K562 (cell line): ENCODE data around the gene OR10X1. TPM values are rescaled to one million over a fixed set of nuclear protein-coding genes. Genes with fewer than 3 reads are reported as not detected.

Experiments
- ATAC-seq: fragments of 200-7000 bp; cut with Tn5 transposase; 3 replicates; pipeline ENCODE4 v1.9.1; 2020; ENCODE audit warnings: moderate library complexity
- BruUV-seq: library from RNA; stranded (reverse); fragments of 400-500 nt; replicated peaks from 2 replicates; lab custom pipeline; 2021; lab: Mats Ljungman, UMichigan
- CTCF ChIA-PET: fragments of 300-600 bp; formaldehyde crosslinking; extraction: SDS; loops from one replicate; lab custom pipeline; 2021; ENCODE audit warnings: low intra/inter-chr PET ratio; lab: Yijun Ruan, JAX
- POLR2A ChIA-PET: fragments of 300-600, 350-650 bp; sonication (Branson Sonifier 250); formaldehyde crosslinking; extraction: SDS; loops from one replicate; lab custom pipeline; 2021; ENCODE audit warnings: antibody characterized with exemption, inconsistent platforms; lab: Yijun Ruan, JAX
- DNase-seq, 4 experiments: peaks; one replicate each; pipeline versions ENCODE4 v3.0.0 to v3.0.0-alpha.2; 2011 to 2018; ENCODE audit warnings: low spot score in 3 of 4, mixed read lengths in 3 of 4; ENCODE audit errors: extremely low read depth in 1 of 4
- FAIRE-seq: peaks from 2 replicates; lab custom pipeline; 2011; peaks lifted over from hg19 to GRCh38; lab: Jason Lieb, UNC
- H2AFZ ChIP-seq: 2 replicates; pipeline ENCODE4 v1.6.0; 2011; ENCODE audit warnings: low read depth, low read length, control low read depth, inconsistent platforms
- H3K27ac ChIP-seq: fragments of 200-600 bp; 3 replicates; pipeline ENCODE4 v1.8.0; 2011; ENCODE audit warnings: low read depth, mild to moderate bottlenecking, control low read depth, inconsistent platforms, low read length, moderate library complexity, mixed read lengths; ENCODE audit errors: extremely low read depth
- H3K27me3 ChIP-seq, 2 experiments: fragments of 300-600 bp in 1 of 2; 2 replicates in 1 of 2; 3 replicates in 1 of 2; pipeline versions ENCODE4 v1.6.0 to v1.8.0; 2011; ENCODE audit warnings: inconsistent platforms in 2 of 2, low read length in 2 of 2, mild to moderate bottlenecking in 1 of 2, mixed read lengths in 1 of 2, moderate library complexity in 1 of 2; ENCODE audit not compliant: control insufficient read depth in 2 of 2, insufficient read depth in 2 of 2
- H3K36me3 ChIP-seq: fragments of 300-600 bp; 3 replicates; pipeline ENCODE4 v1.8.0; 2011; ENCODE audit warnings: mild to moderate bottlenecking, low read length, inconsistent platforms; ENCODE audit not compliant: control insufficient read depth, insufficient read depth
- H3K4me1 ChIP-seq, 2 experiments: fragments of 200-600 bp in 1 of 2; replicated peaks in 1 of 2; 2 replicates in 1 of 2; 3 replicates in 1 of 2; pipeline versions ENCODE4 v1.5.1 to v1.8.0; 2011; ENCODE audit warnings: inconsistent platforms in 2 of 2, low read length in 2 of 2, mild to moderate bottlenecking in 1 of 2, mixed read lengths in 1 of 2, moderate library complexity in 1 of 2; ENCODE audit not compliant: control insufficient read depth in 2 of 2, insufficient read depth in 2 of 2
- H3K4me2 ChIP-seq: 2 replicates; pipeline ENCODE4 v1.6.1; 2011; ENCODE audit warnings: low read length, control low read depth, inconsistent platforms, mixed read lengths; ENCODE audit not compliant: insufficient read depth
- H3K4me3 ChIP-seq: fragments of 200-600 bp; sonication (generic), shearing (Covaris generic); 2 replicates; pipeline ENCODE4 v1.5.1; 2016; ENCODE audit warnings: control low read depth, inconsistent platforms
- H3K79me2 ChIP-seq: fragments of 200-600 bp; 3 replicates; pipeline ENCODE4 v1.8.0; 2011; ENCODE audit warnings: low read length, inconsistent platforms; ENCODE audit not compliant: control insufficient read depth, insufficient read depth
- H3K9ac ChIP-seq, 2 experiments: 2 replicates each; pipeline versions ENCODE4 v1.6.0 to v1.6.1; 2011; ENCODE audit warnings: low read depth in 2 of 2, low read length in 2 of 2, control low read depth in 1 of 2, inconsistent platforms in 1 of 2, mild to moderate bottlenecking in 1 of 2, mixed read lengths in 1 of 2; ENCODE audit not compliant: insufficient read depth in 1 of 2
- H3K9me1 ChIP-seq: one replicate; pipeline ENCODE4 v1.6.0; 2011; ENCODE audit warnings: inconsistent platforms, mild to moderate bottlenecking, low read length, moderate library complexity; ENCODE audit not compliant: control insufficient read depth, insufficient read depth
- H3K9me3 ChIP-seq: replicated peaks from 2 replicates; pipeline ENCODE4 v1.5.1; 2011; ENCODE audit warnings: low read depth, low read length, inconsistent platforms; ENCODE audit not compliant: control insufficient read depth, insufficient read depth
- H4K20me1 ChIP-seq: replicated peaks from 2 replicates; pipeline ENCODE4 v1.6.1; 2011; ENCODE audit warnings: low read length, inconsistent platforms, mixed read lengths; ENCODE audit not compliant: control insufficient read depth, insufficient read depth
- MAFF ChIP-seq: IDR thresholded peaks from 2 replicates; pipeline ENCODE4 v1.6.1; 2012; ENCODE audit warnings: low read length, improper control_type of control experiment
- SMAD3 ChIP-seq: fragments of 450-650 bp; formaldehyde crosslinking; conservative IDR thresholded peaks from 2 replicates; pipeline ENCODE4 v1.4.0; 2020; ENCODE audit warnings: mild to moderate bottlenecking
- SRSF3 ChIP-seq: fragments of 200-400 bp; formaldehyde crosslinking; IDR thresholded peaks from 2 replicates; pipeline ENCODE4 v1.6.1; 2016; ENCODE audit warnings: mild to moderate bottlenecking, low read length, moderate library complexity; ENCODE audit not compliant: insufficient read depth
- ZNF184 ChIP-seq: sonication (generic); formaldehyde crosslinking; IDR thresholded peaks from 2 replicates; pipeline ENCODE4 v1.5.0; 2020; ENCODE audit warnings: missing genetic modification reagents
- ZNF780A ChIP-seq: fragments of 250-450 bp; sonication (Bioruptor Pico); IDR thresholded peaks from 2 replicates; pipeline ENCODE4 v1.5.0; 2021; ENCODE audit warnings: mild to moderate bottlenecking
- ZNF79 ChIP-seq: fragments of 250-450 bp; sonication (Bioruptor Pico); IDR thresholded peaks from 2 replicates; pipeline ENCODE4 v1.4.0; 2020; ENCODE audit warnings: low read depth, mild to moderate bottlenecking, moderate library complexity
- WGBS: fragments of 100-300 bp; shearing (Covaris generic); methylation state at CpG from one replicate; pipeline ENCODE4 v1.1.6; 2016; ENCODE audit warnings: low coverage, mixed read lengths; ENCODE audit not compliant: insufficient coverage; ENCODE audit errors: missing lambda C conversion rate; 5-methylcytosine and 5-hydroxymethylcytosine counted together
- in situ Hi-C: fragments of 300-500 bp; cut with MboI; formaldehyde crosslinking; loops from 4 replicates; pipeline ENCODE4 v1.15.0; 2018; ENCODE audit warnings: inconsistent platforms, mixed read lengths
- intact Hi-C: fragments of 100-400 bp; cut with micrococcal nuclease; formaldehyde crosslinking; loops from 2 replicates; pipeline ENCODE4 v1.14.2; 2022
- polyA plus RNA-seq, 8 experiments: library from polyadenylated mRNA; depleted of rRNA in 4 of 8; stranded (reverse) in 5 of 8; unstranded in 3 of 8; fragments of >200 nt; fragmentation: Nextera tagmentation in 2 of 8; fragmentation: Illumina TruSeq in 1 of 8; extraction: Ambion mirVana in 2 of 8; extraction: Trizol in 1 of 8; gene quantifications; 2 replicates each; pipeline versions ENCODE4 v1.2.1 to v1.2.3, GENCODE V29; 2011 to 2014; ENCODE audit warnings: inconsistent platforms in 1 of 8, missing spikeins in 1 of 8
- total RNA-seq, 7 experiments: library from RNA; depleted of rRNA in 6 of 7; stranded (reverse); fragments of >200 nt in 6 of 7; fragmentation: Illumina TruSeq in 2 of 7; extraction: Trizol in 2 of 7; gene quantifications; 2 replicates each; pipeline versions ENCODE4 v1.2.1 to v1.2.3, GENCODE V29; 2011 to 2021; ENCODE audit warnings: low replicate concordance in 1 of 7
- TF ChIP-seq, protein P1 (sequence below), 2 experiments: IDR thresholded peaks; 2 replicates each; pipeline ENCODE4 v1.6.1; 2012; ENCODE audit warnings: improper control_type of control experiment in 2 of 2, low read depth in 2 of 2, low read length in 2 of 2, borderline replicate concordance in 1 of 2
- TF ChIP-seq, protein P2 (sequence below): IDR thresholded peaks from 2 replicates; pipeline ENCODE4 v1.6.1; 2011; ENCODE audit not compliant: insufficient read length; ENCODE audit errors: extremely low read depth
- TF ChIP-seq, protein P3 (sequence below): IDR thresholded peaks from 2 replicates; pipeline ENCODE4 v1.6.1; 2014; ENCODE audit warnings: antibody characterized with exemption

The OR10X1 gene
- total and polyA plus RNA-seq, 9 of the 15 experiments (the other 6 are each of a cell fraction or from before 2014, with no cell fraction given): not detected

DNA sequence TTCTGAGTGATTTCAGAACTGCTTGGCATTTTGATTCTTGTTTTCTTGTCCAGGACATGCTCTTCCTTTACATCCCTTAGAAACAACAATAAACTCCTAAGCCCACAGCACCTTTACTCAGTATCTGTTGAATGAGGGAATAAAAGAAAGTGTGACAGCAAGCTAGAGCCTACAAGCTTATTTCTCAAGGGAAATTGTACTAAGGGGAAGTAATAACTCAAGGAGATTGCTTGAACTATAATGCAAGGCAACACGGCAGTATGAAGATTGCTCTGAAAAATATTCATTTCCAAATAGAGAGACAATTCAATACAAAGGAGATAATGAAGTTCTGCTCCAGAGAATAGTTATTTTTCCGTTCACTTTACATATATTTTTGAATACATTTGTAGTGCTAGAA lies 15.8 kb downstream of the OR10X1 start:
- WGBS: 0% methylated on average over 2 of the region's 2 CpGs
- no TSS peak for BruUV-seq

More for the DNA sequence above, 15.8 kb downstream of the OR10X1 start:
- in situ Hi-C loops (no loop called here), intact Hi-C loops (no loop called here)
- Histone ChIP-seq H2AFZ (no peak overlapping the region), H3K4me2 (no peak overlapping the region), H3K4me3 (no peak overlapping the region), H3K36me3 (no peaks in the 10 kb centered on the region), H3K27me3 (no peaks in the 10 kb centered on the region; a peak in 1 of 5 replicates), H3K79me2 (no peaks in the 10 kb centered on the region), H4K20me1 (no peaks in the 10 kb centered on the region), H3K9me1 (no peaks in the 10 kb centered on the region), H3K27ac (no peak overlapping the region), H3K9ac (no peak overlapping the region), H3K4me1 (no peaks in the 10 kb centered on the region), H3K9me3 (no peaks in the 10 kb centered on the region)
- no peak for ATAC-seq
- TF ChIP-seq, protein P1, sequence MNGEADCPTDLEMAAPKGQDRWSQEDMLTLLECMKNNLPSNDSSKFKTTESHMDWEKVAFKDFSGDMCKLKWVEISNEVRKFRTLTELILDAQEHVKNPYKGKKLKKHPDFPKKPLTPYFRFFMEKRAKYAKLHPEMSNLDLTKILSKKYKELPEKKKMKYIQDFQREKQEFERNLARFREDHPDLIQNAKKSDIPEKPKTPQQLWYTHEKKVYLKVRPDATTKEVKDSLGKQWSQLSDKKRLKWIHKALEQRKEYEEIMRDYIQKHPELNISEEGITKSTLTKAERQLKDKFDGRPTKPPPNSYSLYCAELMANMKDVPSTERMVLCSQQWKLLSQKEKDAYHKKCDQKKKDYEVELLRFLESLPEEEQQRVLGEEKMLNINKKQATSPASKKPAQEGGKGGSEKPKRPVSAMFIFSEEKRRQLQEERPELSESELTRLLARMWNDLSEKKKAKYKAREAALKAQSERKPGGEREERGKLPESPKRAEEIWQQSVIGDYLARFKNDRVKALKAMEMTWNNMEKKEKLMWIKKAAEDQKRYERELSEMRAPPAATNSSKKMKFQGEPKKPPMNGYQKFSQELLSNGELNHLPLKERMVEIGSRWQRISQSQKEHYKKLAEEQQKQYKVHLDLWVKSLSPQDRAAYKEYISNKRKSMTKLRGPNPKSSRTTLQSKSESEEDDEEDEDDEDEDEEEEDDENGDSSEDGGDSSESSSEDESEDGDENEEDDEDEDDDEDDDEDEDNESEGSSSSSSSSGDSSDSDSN (IDR thresholded peaks at IDR 0.05; ENCODE audit: borderline replicate concordance in 1 of 2, low read depth in 2 of 2, low read length in 2 of 2): no peak
- TF ChIP-seq SRSF3 (no peak), MAFF (no peak), ZNF780A (no peak), SMAD3 (CRISPR knock-in tag) (no peak), ZNF184 (CRISPR knock-in tag) (no peak), ZNF79 (CRISPR knock-in tag) (no peak)
- TF ChIP-seq, protein P2, sequence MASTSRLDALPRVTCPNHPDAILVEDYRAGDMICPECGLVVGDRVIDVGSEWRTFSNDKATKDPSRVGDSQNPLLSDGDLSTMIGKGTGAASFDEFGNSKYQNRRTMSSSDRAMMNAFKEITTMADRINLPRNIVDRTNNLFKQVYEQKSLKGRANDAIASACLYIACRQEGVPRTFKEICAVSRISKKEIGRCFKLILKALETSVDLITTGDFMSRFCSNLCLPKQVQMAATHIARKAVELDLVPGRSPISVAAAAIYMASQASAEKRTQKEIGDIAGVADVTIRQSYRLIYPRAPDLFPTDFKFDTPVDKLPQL: no peak
- TF ChIP-seq, protein P3, sequence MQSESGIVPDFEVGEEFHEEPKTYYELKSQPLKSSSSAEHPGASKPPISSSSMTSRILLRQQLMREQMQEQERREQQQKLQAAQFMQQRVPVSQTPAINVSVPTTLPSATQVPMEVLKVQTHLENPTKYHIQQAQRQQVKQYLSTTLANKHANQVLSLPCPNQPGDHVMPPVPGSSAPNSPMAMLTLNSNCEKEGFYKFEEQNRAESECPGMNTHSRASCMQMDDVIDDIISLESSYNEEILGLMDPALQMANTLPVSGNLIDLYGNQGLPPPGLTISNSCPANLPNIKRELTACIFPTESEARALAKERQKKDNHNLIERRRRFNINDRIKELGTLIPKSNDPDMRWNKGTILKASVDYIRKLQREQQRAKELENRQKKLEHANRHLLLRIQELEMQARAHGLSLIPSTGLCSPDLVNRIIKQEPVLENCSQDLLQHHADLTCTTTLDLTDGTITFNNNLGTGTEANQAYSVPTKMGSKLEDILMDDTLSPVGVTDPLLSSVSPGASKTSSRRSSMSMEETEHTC: no peak
- POLR2A ChIA-PET: no interaction called here
- DNase-seq: no peak
- CTCF ChIA-PET: no interaction called here
- no peak for FAIRE-seq
